Measurements from ENCODE around the gene FNBP1. TPM values are rescaled to one million over a fixed set of nuclear protein-coding genes. Genes with fewer than 3 reads are reported as not detected.

FNBP1 gene
- total RNA-seq, 1 experiment from 2014 or later, result 36.5 TPM

GRCh38 chr9:129983891-129984290 lies 59.1 kb downstream of the FNBP1 start:
- 0 out of 7 replicates have a peak overlapping the region, but pooled peaks of 1 of the 3 experiments have one; percentile 63 for H3K27ac Mint-ChIP-seq
- H3K36me3 Mint-ChIP-seq (ENCODE audit: insufficient read depth in 1 of 3, low read depth in 3 of 3), result peaks cover 4 to 9% (median 4%) of the 10 kb centered on the region in 3 experiments; a peak in 6 of 7 replicates

More at GRCh38 chr9:129983891-129984290, 59.1 kb downstream of the FNBP1 start:
- Histone ChIP-seq H3K79me2 (ENCODE audit: insufficient read depth, low read length) (no peaks in the 10 kb centered on the region), H4K91ac (ENCODE audit: insufficient read length, low read depth, low read length) (no peak overlapping the region), H3K23ac (ENCODE audit: insufficient read length, low read depth, low read length) (no peak overlapping the region), H3T11ph (ENCODE audit: low read length) (no peak overlapping the region), H2BK20ac (ENCODE audit: low read depth, low read length, poor library complexity, severe bottlenecking) (no peak overlapping the region), H3K23me2 (ENCODE audit: insufficient read length, low read depth, low read length, poor library complexity, severe bottlenecking) (no peaks in the 10 kb centered on the region), H4K8ac (replicated peaks; ENCODE audit: insufficient read length, low read depth, low read length) (no peak overlapping the region), H3K4ac (ENCODE audit: low read depth, low read length) (no peak overlapping the region), H3K27ac (ENCODE audit: insufficient read length, low read depth, low read length) (no peak overlapping the region), H2AK5ac (ENCODE audit: insufficient read length, low read length) (no peak overlapping the region), H4K5ac (ENCODE audit: insufficient read length, low read depth, low read length) (no peak overlapping the region), H3K4me2 (ENCODE audit: insufficient read depth, insufficient read length, low read length) (no peak overlapping the region), H4K20me1 (ENCODE audit: control insufficient read depth, insufficient read depth, insufficient read length) (no peaks in the 10 kb centered on the region), H2AFZ (ENCODE audit: low read length) (no peak overlapping the region), H2BK5ac (ENCODE audit: insufficient read length, low read length) (no peak overlapping the region), H3K9ac (ENCODE audit: extremely low read depth, insufficient read length, low read length) (no peak overlapping the region), H3K4me1 (ENCODE audit: insufficient read depth, low read length) (no peaks in the 10 kb centered on the region; the same call in 1 of the 2 replicates), H2BK15ac (ENCODE audit: low read depth, low read length) (no peak overlapping the region), H3K79me1 (ENCODE audit: insufficient read depth, low read depth, low read length, poor library complexity, severe bottlenecking) (no peaks in the 10 kb centered on the region), H3K18ac (ENCODE audit: insufficient read length, low read depth, low read length) (no peak overlapping the region), H3K56ac (ENCODE audit: insufficient read length, low read depth, low read length) (no peak overlapping the region), H3K27me3 (ENCODE audit: insufficient read depth, low read length) (no peaks in the 10 kb centered on the region), H2BK120ac (ENCODE audit: low read depth, low read length, poor library complexity, severe bottlenecking) (no peak overlapping the region), H3K14ac (ENCODE audit: insufficient read depth, low read length) (no peak overlapping the region), H3K9me3 (ENCODE audit: control insufficient read depth, low read depth, low read length) (no peaks in the 10 kb centered on the region), H2BK12ac (ENCODE audit: insufficient read length, low read depth, low read length) (no peak overlapping the region)
- no peak for DNase-seq
- Mint-ChIP-seq H3K4me1 (peaks cover 2% of the 10 kb centered on the region in 2 experiments), H3K9me3 (no peaks in the 10 kb centered on the region), H3K27me3 (ENCODE audit: low read depth) (no peaks in the 10 kb centered on the region; the same call in 1 of the 2 replicates), H3K4me3 (no peak overlapping the region)
- no peak for TF ChIP-seq CTCF (conservative IDR thresholded peaks at IDR 0.05)
- no CpG with 5 or more reads among the region's 2 CpGs for WGBS (ENCODE audit: extremely low coverage, insufficient read length, low lambda C conversion rate)
